DND-41 (cell line): ENCODE measurements around the gene SNURF.

ENCODE experiments used
- CTCF ChIP-seq: IDR thresholded peaks from 2 replicates; pipeline ENCODE4 v1.5.1; 2012; ENCODE audit warnings: borderline replicate concordance, low read length, moderate library complexity, mild to moderate bottlenecking; ENCODE audit not compliant: poor library complexity, severe bottlenecking; ENCODE audit errors: extremely low read depth
- EZH2 ChIP-seq: IDR thresholded peaks from 3 replicates; pipeline ENCODE4 v1.6.1; 2012; ENCODE audit warnings: borderline replicate concordance, low read depth, mild to moderate bottlenecking, moderate library complexity, low read length, inconsistent platforms; ENCODE audit not compliant: severe bottlenecking

- TF ChIP-seq CTCF (no peak), EZH2 (no peak)
Observed at GRCh38 chr15:24948495-24948894, 6.3 kb upstream of the SNURF start.
